GM12878 (cell line): ENCODE measurements around the gene TECPR1. TPM values are rescaled to one million over a fixed set of nuclear protein-coding genes. Genes with fewer than 3 reads are reported as not detected.
A peak's percentile ranks its signal among the peaks of the same experiment; 100 is the strongest.

Source experiments
- ATAC-seq: fragments of 200-7000 bp; cut with Tn5 transposase; 3 replicates; pipeline ENCODE4 v1.9.1; 2020; ENCODE audit warnings: mild to moderate bottlenecking, moderate library complexity
- BruUV-seq: library from RNA; stranded (reverse); fragments of 400-500 nt; replicated peaks from 2 replicates; lab custom pipeline; 2021; lab: Mats Ljungman, UMichigan
- CTCF ChIA-PET: fragments of 300-600 bp; sonication (Branson Sonifier 250); formaldehyde crosslinking; extraction: SDS; loops from one replicate; lab custom pipeline; 2021; ENCODE audit warnings: inconsistent platforms; lab: Yijun Ruan, JAX
- POLR2A ChIA-PET: fragments of 350-600 bp; formaldehyde crosslinking; extraction: SDS; loops from one replicate; lab custom pipeline; 2021; ENCODE audit warnings: inconsistent platforms; lab: Charles Lee
- RAD21 ChIA-PET: fragments of 300-600 bp; sonication (Branson Sonifier 250); formaldehyde crosslinking; loops from one replicate; lab custom pipeline; 2023; ENCODE audit warnings: antibody characterized with exemption; ENCODE audit not compliant: unreplicated experiment; lab: Charles Lee
- SMC1A ChIA-PET: fragments of 300-600 bp; sonication (Branson Sonifier 250); formaldehyde crosslinking; loops from one replicate; lab custom pipeline; 2023; ENCODE audit not compliant: unreplicated experiment, uncharacterized antibody; lab: Charles Lee
- DNase-seq: peaks from one replicate; pipeline ENCODE4 v3.0.0-alpha.2; 2011; ENCODE audit warnings: low read depth, low spot score
- FAIRE-seq: peaks from 3 replicates; lab custom pipeline; 2011; peaks lifted over from hg19 to GRCh38; lab: Jason Lieb, UNC
- H2AFZ ChIP-seq: 2 replicates; pipeline ENCODE4 v1.6.0; 2011; ENCODE audit warnings: low read depth, low read length, control low read depth; ENCODE audit not compliant: control insufficient read depth
- H3K27ac ChIP-seq: 2 replicates; pipeline ENCODE4 v1.5.1; 2011; ENCODE audit warnings: control low read depth; ENCODE audit not compliant: control insufficient read depth, insufficient read depth
- H3K27me3 ChIP-seq, 2 experiments: replicated peaks in 1 of 2; 2 replicates each; pipeline versions ENCODE4 v1.6.0 to v1.6.1; 2011; ENCODE audit warnings: low read length in 1 of 2; ENCODE audit not compliant: control insufficient read depth in 2 of 2, insufficient read depth in 2 of 2
- H3K36me3 ChIP-seq, 2 experiments: 2 replicates each; pipeline ENCODE4 v1.5.1; 2011; ENCODE audit warnings: low read length in 1 of 2; ENCODE audit not compliant: control insufficient read depth in 2 of 2, insufficient read depth in 2 of 2
- H3K4me1 ChIP-seq: 2 replicates; pipeline ENCODE4 v1.6.1; 2011; ENCODE audit warnings: mild to moderate bottlenecking, low read length, moderate library complexity, mixed read lengths; ENCODE audit not compliant: control insufficient read depth, insufficient read depth
- H3K4me2 ChIP-seq: 2 replicates; pipeline ENCODE4 v1.6.0; 2011; ENCODE audit warnings: control low read depth; ENCODE audit not compliant: control insufficient read depth, insufficient read depth
- H3K4me3 ChIP-seq: fragments of 200-600 bp; sonication (generic); 2 replicates; pipeline ENCODE4 v1.5.1; 2016
- H3K79me2 ChIP-seq: 2 replicates; pipeline ENCODE4 v1.6.0; 2011; ENCODE audit warnings: low read length; ENCODE audit not compliant: control insufficient read depth, insufficient read depth
- H3K9ac ChIP-seq: 2 replicates; pipeline ENCODE4 v1.8.0; 2011; ENCODE audit warnings: low read length, control low read depth, mixed read lengths; ENCODE audit not compliant: control insufficient read depth, insufficient read depth
- H3K9me3 ChIP-seq: replicated peaks from 3 replicates; pipeline ENCODE4 v1.5.1; 2011; ENCODE audit warnings: mild to moderate bottlenecking, low read length; ENCODE audit not compliant: control insufficient read depth, insufficient read depth
- H4K20me1 ChIP-seq: 2 replicates; pipeline ENCODE4 v1.6.0; 2011; ENCODE audit not compliant: control insufficient read depth, insufficient read depth
- EP300 ChIP-seq, 2 experiments: fragments of 150-350 bp in 1 of 2; IDR thresholded peaks; 2 replicates each; pipeline ENCODE4 v1.6.1; 2011 to 2012; ENCODE audit warnings: low read depth in 2 of 2, low read length in 2 of 2, borderline replicate concordance in 1 of 2, improper control_type of control experiment in 1 of 2, inconsistent platforms in 1 of 2; ENCODE audit not compliant: control insufficient read depth in 1 of 2
- IRF4 ChIP-seq: IDR thresholded peaks from 2 replicates; pipeline ENCODE4 v1.6.1; 2011; ENCODE audit warnings: low read depth, low read length
- POLR2A ChIP-seq: IDR thresholded peaks from 2 replicates; pipeline ENCODE4 v1.6.1; 2011; ENCODE audit warnings: low read depth, mild to moderate bottlenecking, low read length
- SRF ChIP-seq, 2 experiments: IDR thresholded peaks; 2 replicates each; pipeline ENCODE4 v1.6.1; 2011; ENCODE audit warnings: low read depth in 2 of 2, low read length in 2 of 2, mild to moderate bottlenecking in 1 of 2, moderate library complexity in 1 of 2
- WGBS: methylation state at CpG from one replicate; pipeline ENCODE4 v1.1.6; 2016; ENCODE audit warnings: low lambda C conversion rate; ENCODE audit not compliant: insufficient replicate concordance, insufficient coverage; ENCODE audit errors: missing lambda C conversion rate; 5-methylcytosine and 5-hydroxymethylcytosine counted together
- in situ Hi-C: fragments of 300-500 bp; cut with MboI; formaldehyde crosslinking; loops from 9 replicates; pipeline ENCODE4 v1.14.3; 2018; ENCODE audit warnings: mixed read lengths
- intact Hi-C: fragments of 100-400 bp; cut with micrococcal nuclease; formaldehyde crosslinking; loops from one replicate; pipeline ENCODE4 v1.14.2; 2022; ENCODE audit not compliant: unreplicated experiment
- polyA plus RNA-seq, 11 experiments: library from polyadenylated mRNA; depleted of rRNA in 4 of 11; unstranded in 6 of 11; stranded (reverse) in 5 of 11; fragments of >200 nt; fragmentation: Nextera tagmentation in 4 of 11; fragmentation: Illumina TruSeq in 1 of 11; extraction: Ambion mirVana in 4 of 11; extraction: Trizol in 1 of 11; gene quantifications; 1 replicate in 1 of 11; 2 replicates in 10 of 11; pipeline versions ENCODE4 v1.2.1 to v1.2.3, GENCODE V29; 2011 to 2016; ENCODE audit warnings: inconsistent platforms in 2 of 11, missing spikeins in 2 of 11, low read depth in 1 of 11
- total RNA-seq, 4 experiments: library from RNA; depleted of rRNA in 3 of 4; stranded (reverse); fragments of >200 nt in 3 of 4; fragmentation: Illumina TruSeq in 1 of 4; extraction: Trizol in 1 of 4; gene quantifications; 2 replicates each; pipeline versions ENCODE4 v1.2.1 to v1.2.3, GENCODE V29; 2013 to 2021
- TF ChIP-seq, protein P1 (sequence below): fragments of 450-650 bp; IDR thresholded peaks from 2 replicates; pipeline ENCODE4 v1.6.1; 2016; ENCODE audit warnings: mild to moderate bottlenecking
- TF ChIP-seq, protein P2 (sequence below): fragments of 450-650 bp; IDR thresholded peaks from 2 replicates; pipeline ENCODE4 v1.6.1; 2016; ENCODE audit warnings: mild to moderate bottlenecking

Gene TECPR1
- total and polyA plus RNA-seq, 10 of the 15 experiments (the other 5 are each of a cell fraction or from before 2014, with no cell fraction given): 0.26 to 16.8 (median 4.2) TPM

DNA sequence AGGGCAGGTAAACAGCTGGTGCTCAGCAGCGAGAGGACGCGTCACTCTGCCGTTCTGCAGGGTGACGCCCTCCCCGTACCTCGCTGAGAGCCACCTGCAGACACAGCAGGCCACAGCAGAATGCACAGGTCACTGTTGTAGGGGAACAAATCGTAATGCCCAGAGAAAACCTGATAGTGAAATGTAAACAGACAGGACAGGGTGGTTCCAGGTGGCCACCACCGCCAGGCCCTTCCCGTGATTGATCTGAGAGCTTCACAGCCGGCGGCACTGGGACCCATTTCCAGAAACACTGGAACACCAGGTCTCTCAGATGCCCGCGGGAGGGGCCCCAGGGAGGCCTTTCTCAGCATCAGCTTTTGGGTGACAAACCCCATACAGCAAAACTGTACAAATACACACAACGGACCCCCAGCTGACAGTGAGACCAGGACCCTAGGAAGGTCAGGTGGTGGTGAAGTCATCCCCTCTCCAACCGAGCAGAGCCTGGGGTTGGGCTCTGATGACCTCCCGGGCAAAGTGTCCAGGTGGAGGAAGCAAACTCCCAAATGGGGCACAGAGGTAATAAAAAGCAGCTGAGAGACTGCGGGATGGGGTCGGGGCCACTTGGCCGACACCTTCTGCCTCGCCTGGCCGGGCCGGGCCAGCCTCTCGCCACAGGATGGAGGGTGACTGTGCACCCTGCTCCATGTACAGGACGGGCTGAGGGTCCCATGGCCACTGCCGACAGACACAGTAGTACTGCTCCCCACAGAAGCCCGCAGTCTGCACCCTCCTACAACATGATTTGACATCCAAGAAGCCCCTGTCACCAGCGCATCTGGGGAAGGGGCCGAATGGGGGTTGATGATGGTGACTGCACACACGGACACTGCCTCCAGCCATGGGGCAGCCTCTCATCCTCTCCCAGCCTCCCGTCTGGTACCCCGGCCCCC, 36.2 kb downstream of the TECPR1 start (continued):
- TF ChIP-seq, protein P1, sequence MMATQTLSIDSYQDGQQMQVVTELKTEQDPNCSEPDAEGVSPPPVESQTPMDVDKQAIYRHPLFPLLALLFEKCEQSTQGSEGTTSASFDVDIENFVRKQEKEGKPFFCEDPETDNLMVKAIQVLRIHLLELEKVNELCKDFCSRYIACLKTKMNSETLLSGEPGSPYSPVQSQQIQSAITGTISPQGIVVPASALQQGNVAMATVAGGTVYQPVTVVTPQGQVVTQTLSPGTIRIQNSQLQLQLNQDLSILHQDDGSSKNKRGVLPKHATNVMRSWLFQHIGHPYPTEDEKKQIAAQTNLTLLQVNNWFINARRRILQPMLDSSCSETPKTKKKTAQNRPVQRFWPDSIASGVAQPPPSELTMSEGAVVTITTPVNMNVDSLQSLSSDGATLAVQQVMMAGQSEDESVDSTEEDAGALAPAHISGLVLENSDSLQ: no peak
- TF ChIP-seq, protein P2, sequence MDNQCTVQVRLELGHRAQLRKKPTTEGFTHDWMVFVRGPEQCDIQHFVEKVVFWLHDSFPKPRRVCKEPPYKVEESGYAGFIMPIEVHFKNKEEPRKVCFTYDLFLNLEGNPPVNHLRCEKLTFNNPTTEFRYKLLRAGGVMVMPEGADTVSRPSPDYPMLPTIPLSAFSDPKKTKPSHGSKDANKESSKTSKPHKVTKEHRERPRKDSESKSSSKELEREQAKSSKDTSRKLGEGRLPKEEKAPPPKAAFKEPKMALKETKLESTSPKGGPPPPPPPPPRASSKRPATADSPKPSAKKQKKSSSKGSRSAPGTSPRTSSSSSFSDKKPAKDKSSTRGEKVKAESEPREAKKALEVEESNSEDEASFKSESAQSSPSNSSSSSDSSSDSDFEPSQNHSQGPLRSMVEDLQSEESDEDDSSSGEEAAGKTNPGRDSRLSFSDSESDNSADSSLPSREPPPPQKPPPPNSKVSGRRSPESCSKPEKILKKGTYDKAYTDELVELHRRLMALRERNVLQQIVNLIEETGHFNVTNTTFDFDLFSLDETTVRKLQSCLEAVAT: no peak
- no peak for TF ChIP-seq IRF4
- no peak for TF ChIP-seq SRF (IDR thresholded peaks at IDR 0.05; ENCODE audit: low read depth in 2 of 2, low read length in 2 of 2)
- TF ChIP-seq, all 136 proteins: peak for 0

DNA sequence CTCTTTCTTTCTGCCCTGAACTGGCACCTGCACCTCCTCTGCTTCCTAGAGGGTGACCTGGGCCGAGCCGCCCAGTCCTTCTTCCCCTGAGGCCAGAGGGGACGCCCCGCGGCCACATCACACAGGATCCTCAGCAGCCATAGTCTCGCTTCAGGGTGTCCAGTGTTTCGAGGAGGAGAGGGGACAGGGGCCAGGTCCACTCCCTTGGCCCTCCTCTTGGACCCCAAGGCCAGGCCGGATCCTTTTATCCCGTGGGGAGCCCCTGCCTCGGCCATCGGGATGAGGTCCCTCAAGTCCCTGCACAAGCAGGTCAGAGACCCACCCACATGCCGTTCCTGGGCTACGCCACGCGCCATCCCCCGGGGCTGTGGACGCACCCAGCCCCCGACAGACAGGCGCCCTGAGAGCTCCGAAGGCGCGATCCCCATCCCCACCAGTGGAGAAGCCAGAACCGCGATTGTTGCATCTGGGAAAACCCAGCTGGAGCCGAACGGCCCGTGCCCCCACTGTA, 37.2 kb downstream of the TECPR1 start:
- BruUV-seq: no TSS peak
- H2AFZ ChIP-seq: no peak overlapping the region
- H3K4me1 ChIP-seq: peaks cover 16% of the 10 kb centered on the region
- FAIRE-seq: no peak
- TF ChIP-seq EP300 (IDR thresholded peaks at IDR 0.05; ENCODE audit: borderline replicate concordance in 1 of 2, control insufficient read depth in 1 of 2, low read depth in 2 of 2, low read length in 2 of 2) (no peak), POLR2A (peak; percentile 42; the same call in 1 of the 2 replicates)
- in situ Hi-C loops (no loop called here), intact Hi-C loops (no loop called here)
- no peaks in the 10 kb centered on the region for H3K27me3 ChIP-seq
- H3K27ac ChIP-seq: no peak overlapping the region
- H3K4me3 ChIP-seq: no peak overlapping the region
- WGBS: 97% methylated on average over 26 of the region's 27 CpGs
- no peaks in the 10 kb centered on the region for H3K9me3 ChIP-seq
- CTCF ChIA-PET: no interaction called here
- SMC1A ChIA-PET: no interaction called here
- RAD21 ChIA-PET: no interaction called here
- POLR2A ChIA-PET: no interaction called here
- H3K9ac ChIP-seq: no peak overlapping the region
- H3K79me2 ChIP-seq: no peaks in the 10 kb centered on the region
- ATAC-seq: no peak
- H4K20me1 ChIP-seq: no peaks in the 10 kb centered on the region
- no peak for DNase-seq
- H3K4me2 ChIP-seq: no peak overlapping the region
- no peaks in the 10 kb centered on the region for H3K36me3 ChIP-seq
